ENCODE measurements around the gene B3GNT8.
A peak's percentile ranks its signal among the peaks of the same experiment; 100 is the strongest.

The B3GNT8 gene

GRCh38 chr19:41395355-41395754, 31.8 kb downstream of the B3GNT8 start:
- WGBS, result 75% methylated on average over 6 of the region's 6 CpGs
- Histone ChIP-seq H2BK120ac (ENCODE audit: low read depth, low read length) (no peak overlapping the region), H3K79me1 (replicated peaks; ENCODE audit: low read length, poor library complexity, severe bottlenecking) (peaks cover 26% of the 10 kb centered on the region), H3K9ac (ENCODE audit: low read length) (no peak overlapping the region), H3K14ac (ENCODE audit: low read length in 2 of 2) (no peak overlapping the region), H3K9me3 (ENCODE audit: control insufficient read depth, low read length) (no peaks in the 10 kb centered on the region), H3K4me2 (ENCODE audit: low read length, poor library complexity, severe bottlenecking) (no peak overlapping the region), H3K36me3 (ENCODE audit: control insufficient read depth in 1 of 2, insufficient read depth in 2 of 2, low read depth in 1 of 2, low read length in 2 of 2) (peaks cover 17 to 26% of the 10 kb centered on the region in 2 experiments), H2BK5ac (ENCODE audit: low read depth, low read length, poor library complexity, severe bottlenecking) (no peak overlapping the region), H3K4me3 (ENCODE audit: insufficient read depth in 1 of 2, low read depth in 1 of 2, low read length in 2 of 2) (no peak overlapping the region), H2BK15ac (ENCODE audit: low read depth, poor library complexity, severe bottlenecking) (no peak overlapping the region), H4K91ac (ENCODE audit: low read length) (no peak overlapping the region), H3K27me3 (ENCODE audit: control insufficient read depth in 1 of 2, insufficient read depth in 1 of 2, low read length in 2 of 2) (no peaks in the 10 kb centered on the region), H2AFZ (ENCODE audit: low read depth, low read length) (no peak overlapping the region), H3K23ac (ENCODE audit: low read length in 2 of 2) (no peak overlapping the region), H3K4ac (ENCODE audit: low read depth in 1 of 2, low read length in 2 of 2) (no peak overlapping the region), H4K8ac (ENCODE audit: low read length) (no peak overlapping the region), H3K4me1 (ENCODE audit: control insufficient read depth, insufficient read depth, low read depth, low read length) (peaks cover 5% of the 10 kb centered on the region), H3K27ac (ENCODE audit: low read length, poor library complexity, severe bottlenecking) (no peak overlapping the region), H3K18ac (ENCODE audit: low read depth in 1 of 2, low read length in 2 of 2) (no peak overlapping the region), H2AK5ac (ENCODE audit: low read length, severe bottlenecking) (no peak overlapping the region), H2BK12ac (ENCODE audit: low read length in 2 of 2) (no peak overlapping the region)
- no peak for DNase-seq

- Histone ChIP-seq H2BK12ac (ENCODE audit: low read length in 2 of 2) (no peak overlapping the region), H3K9ac (ENCODE audit: low read length) (no peak overlapping the region), H3K4me3 (ENCODE audit: insufficient read depth in 1 of 2, low read depth in 1 of 2, low read length in 2 of 2) (no peak overlapping the region), H3K9me3 (ENCODE audit: control insufficient read depth, low read length) (no peaks in the 10 kb centered on the region), H3K18ac (ENCODE audit: low read depth in 1 of 2, low read length in 2 of 2) (no peak overlapping the region), H3K23ac (ENCODE audit: low read length in 2 of 2) (no peak overlapping the region), H3K4me1 (ENCODE audit: control insufficient read depth, insufficient read depth, low read depth, low read length) (peaks cover 2% of the 10 kb centered on the region), H4K8ac (ENCODE audit: low read length) (no peak overlapping the region), H2BK15ac (ENCODE audit: low read depth, poor library complexity, severe bottlenecking) (no peak overlapping the region), H3K4ac (ENCODE audit: low read depth in 1 of 2, low read length in 2 of 2) (no peak overlapping the region), H3K79me1 (replicated peaks; ENCODE audit: low read length, poor library complexity, severe bottlenecking) (peaks cover 11% of the 10 kb centered on the region), H3K4me2 (ENCODE audit: low read length, poor library complexity, severe bottlenecking) (no peak overlapping the region), H3K36me3 (ENCODE audit: control insufficient read depth in 1 of 2, insufficient read depth in 2 of 2, low read depth in 1 of 2, low read length in 2 of 2) (peaks cover 36 to 41% of the 10 kb centered on the region in 2 experiments), H2AFZ (ENCODE audit: low read depth, low read length) (no peak overlapping the region), H2AK5ac (ENCODE audit: low read length, severe bottlenecking) (no peak overlapping the region), H3K27me3 (ENCODE audit: control insufficient read depth in 1 of 2, insufficient read depth in 1 of 2, low read length in 2 of 2) (no peaks in the 10 kb centered on the region), H2BK5ac (ENCODE audit: low read depth, low read length, poor library complexity, severe bottlenecking) (no peak overlapping the region), H3K27ac (ENCODE audit: low read length, poor library complexity, severe bottlenecking) (no peak overlapping the region), H3K14ac (ENCODE audit: low read length in 2 of 2) (no peak overlapping the region), H2BK120ac (ENCODE audit: low read depth, low read length) (no peak overlapping the region), H4K91ac (ENCODE audit: low read length) (no peak overlapping the region)
- DNase-seq, result no peak
- WGBS, result 95% methylated on average over 12 of the region's 12 CpGs
Observed at GRCh38 chr19:41392775-41393174, 34.4 kb downstream of the B3GNT8 start.

- Histone ChIP-seq H2BK120ac (ENCODE audit: low read depth, low read length) (no peak overlapping the region), H3K27me3 (ENCODE audit: control insufficient read depth in 1 of 2, insufficient read depth in 1 of 2, low read length in 2 of 2) (no peaks in the 10 kb centered on the region), H3K27ac (ENCODE audit: low read length, poor library complexity, severe bottlenecking) (no peak overlapping the region), H2AK5ac (ENCODE audit: low read length, severe bottlenecking) (no peak overlapping the region), H4K8ac (ENCODE audit: low read length) (no peak overlapping the region), H4K91ac (ENCODE audit: low read length) (no peak overlapping the region), H2BK12ac (ENCODE audit: low read length in 2 of 2) (no peak overlapping the region), H3K79me1 (replicated peaks; ENCODE audit: low read length, poor library complexity, severe bottlenecking) (peaks cover 10% of the 10 kb centered on the region), H3K4me2 (ENCODE audit: low read length, poor library complexity, severe bottlenecking) (no peak overlapping the region), H2AFZ (ENCODE audit: low read depth, low read length) (no peak overlapping the region), H3K23ac (ENCODE audit: low read length in 2 of 2) (no peak overlapping the region), H3K9me3 (ENCODE audit: control insufficient read depth, low read length) (no peaks in the 10 kb centered on the region), H2BK15ac (ENCODE audit: low read depth, poor library complexity, severe bottlenecking) (no peak overlapping the region), H3K18ac (ENCODE audit: low read depth in 1 of 2, low read length in 2 of 2) (no peak overlapping the region), H3K4ac (ENCODE audit: low read depth in 1 of 2, low read length in 2 of 2) (no peak overlapping the region), H3K36me3 (ENCODE audit: control insufficient read depth in 1 of 2, insufficient read depth in 2 of 2, low read depth in 1 of 2, low read length in 2 of 2) (peaks cover 43 to 46% of the 10 kb centered on the region in 2 experiments), H2BK5ac (ENCODE audit: low read depth, low read length, poor library complexity, severe bottlenecking) (no peak overlapping the region), H3K14ac (ENCODE audit: low read length in 2 of 2) (no peak overlapping the region), H3K4me3 (ENCODE audit: insufficient read depth in 1 of 2, low read depth in 1 of 2, low read length in 2 of 2) (no peak overlapping the region), H3K4me1 (ENCODE audit: control insufficient read depth, insufficient read depth, low read depth, low read length) (no peaks in the 10 kb centered on the region), H3K9ac (ENCODE audit: low read length) (no peak overlapping the region)
- DNase-seq, result no peak
- WGBS, result 77% methylated on average over 4 of the region's 11 CpGs
Observed at GRCh38 chr19:41391618-41392017, 35.6 kb downstream of the B3GNT8 start.

- Histone ChIP-seq H3K27me3 (ENCODE audit: control insufficient read depth in 1 of 2, insufficient read depth in 1 of 2, low read length in 2 of 2) (no peaks in the 10 kb centered on the region), H3K4ac (ENCODE audit: low read depth in 1 of 2, low read length in 2 of 2) (no peak overlapping the region), H2BK120ac (ENCODE audit: low read depth, low read length) (no peak overlapping the region), H3K14ac (ENCODE audit: low read length in 2 of 2) (no peak overlapping the region), H2BK5ac (ENCODE audit: low read depth, low read length, poor library complexity, severe bottlenecking) (no peak overlapping the region), H3K27ac (ENCODE audit: low read length, poor library complexity, severe bottlenecking) (no peak overlapping the region), H2AK5ac (ENCODE audit: low read length, severe bottlenecking) (no peak overlapping the region), H3K4me3 (ENCODE audit: insufficient read depth in 1 of 2, low read depth in 1 of 2, low read length in 2 of 2) (no peak overlapping the region), H3K4me2 (ENCODE audit: low read length, poor library complexity, severe bottlenecking) (no peak overlapping the region), H2BK12ac (ENCODE audit: low read length in 2 of 2) (peak overlapping the region in 1 of 2 experiments; percentile 14), H3K79me1 (replicated peaks; ENCODE audit: low read length, poor library complexity, severe bottlenecking) (peaks cover 1% of the 10 kb centered on the region), H3K23ac (ENCODE audit: low read length in 2 of 2) (no peak overlapping the region), H4K8ac (ENCODE audit: low read length) (no peak overlapping the region), H3K18ac (ENCODE audit: low read depth in 1 of 2, low read length in 2 of 2) (no peak overlapping the region), H3K36me3 (ENCODE audit: control insufficient read depth in 1 of 2, insufficient read depth in 2 of 2, low read depth in 1 of 2, low read length in 2 of 2) (peaks cover 51 to 53% of the 10 kb centered on the region in 2 experiments), H3K4me1 (ENCODE audit: control insufficient read depth, insufficient read depth, low read depth, low read length) (peaks cover 6% of the 10 kb centered on the region), H3K9ac (ENCODE audit: low read length) (no peak overlapping the region), H4K91ac (ENCODE audit: low read length) (no peak overlapping the region), H3K9me3 (ENCODE audit: control insufficient read depth, low read length) (no peaks in the 10 kb centered on the region), H2BK15ac (ENCODE audit: low read depth, poor library complexity, severe bottlenecking) (no peak overlapping the region), H2AFZ (ENCODE audit: low read depth, low read length) (no peak overlapping the region)
- WGBS, result 95% methylated on average over 10 of the region's 13 CpGs
- no peak for DNase-seq
Observed at GRCh38 chr19:41386442-41386841, 40.7 kb downstream of the B3GNT8 start.

Measured in mesenchymal stem cell (in vitro differentiated cells and primary cell).